H9 (cell line): ENCODE results near the gene SEMA3F. TPM values are rescaled to one million over a fixed set of nuclear protein-coding genes. Genes with fewer than 3 reads are reported as not detected.

Experiments used
- DNase-seq: peaks from one replicate; pipeline ENCODE4 v3.0.0-alpha.2; 2017
- H2AFZ ChIP-seq: one replicate; pipeline ENCODE4 v1.6.1; 2013; ENCODE audit warnings: mild to moderate bottlenecking, low read length, control low read depth, moderate library complexity
- H2AK5ac ChIP-seq: 2 replicates; pipeline ENCODE4 v1.6.1; 2013; ENCODE audit warnings: low read length, control low read depth, mixed read lengths; ENCODE audit not compliant: insufficient read length
- H2BK120ac ChIP-seq: one replicate; pipeline ENCODE4 v1.6.1; 2013; ENCODE audit warnings: low read depth, mild to moderate bottlenecking, low read length, control low read depth, inconsistent platforms; ENCODE audit not compliant: poor library complexity, severe bottlenecking
- H2BK12ac ChIP-seq: 2 replicates; pipeline ENCODE4 v1.6.1; 2013; ENCODE audit warnings: low read length, control low read depth, mixed read lengths, low read depth; ENCODE audit not compliant: insufficient read length
- H2BK15ac ChIP-seq: 2 replicates; pipeline ENCODE4 v1.6.1; 2013; ENCODE audit warnings: low read depth, low read length, control low read depth
- H2BK20ac ChIP-seq: one replicate; pipeline ENCODE4 v1.6.1; 2013; ENCODE audit warnings: low read depth, mild to moderate bottlenecking, low read length, control low read depth, inconsistent platforms; ENCODE audit not compliant: poor library complexity, severe bottlenecking
- H2BK5ac ChIP-seq: 2 replicates; pipeline ENCODE4 v1.6.1; 2013; ENCODE audit warnings: low read length, control low read depth, mixed read lengths; ENCODE audit not compliant: insufficient read length
- H3K14ac ChIP-seq: 2 replicates; pipeline ENCODE4 v1.6.1; 2013; ENCODE audit warnings: low read length, control low read depth; ENCODE audit not compliant: insufficient read depth
- H3K18ac ChIP-seq: 2 replicates; pipeline ENCODE4 v1.6.1; 2013; ENCODE audit warnings: low read depth, mild to moderate bottlenecking, mixed read lengths, low read length, control low read depth; ENCODE audit not compliant: insufficient read length
- H3K23ac ChIP-seq: 2 replicates; pipeline ENCODE4 v1.6.1; 2013; ENCODE audit warnings: low read length, control low read depth, mixed read lengths, low read depth; ENCODE audit not compliant: insufficient read length
- H3K23me2 ChIP-seq: 2 replicates; pipeline ENCODE4 v1.6.1; 2013; ENCODE audit warnings: low read depth, mild to moderate bottlenecking, mixed read lengths, low read length, control low read depth; ENCODE audit not compliant: insufficient read length, poor library complexity, severe bottlenecking
- H3K27ac ChIP-seq: 2 replicates; pipeline ENCODE4 v1.5.1; 2013; ENCODE audit warnings: low read length, control low read depth, mixed read lengths, low read depth; ENCODE audit not compliant: insufficient read length
- H3K27me3 ChIP-seq: 2 replicates; pipeline ENCODE4 v1.6.1; 2013; ENCODE audit warnings: low read length, control low read depth, inconsistent platforms; ENCODE audit not compliant: insufficient read depth
- H3K4ac ChIP-seq: 2 replicates; pipeline ENCODE4 v1.6.1; 2013; ENCODE audit warnings: low read depth, mild to moderate bottlenecking, control low read depth, inconsistent platforms, low read length, moderate library complexity
- H3K4me1 ChIP-seq: 2 replicates; pipeline ENCODE4 v1.6.1; 2013; ENCODE audit warnings: low read length, control low read depth, inconsistent platforms; ENCODE audit not compliant: insufficient read depth
- H3K4me2 ChIP-seq: 2 replicates; pipeline ENCODE4 v1.6.1; 2013; ENCODE audit warnings: low read length, control low read depth, mixed read lengths; ENCODE audit not compliant: insufficient read length, insufficient read depth
- H3K56ac ChIP-seq: 2 replicates; pipeline ENCODE4 v1.6.1; 2013; ENCODE audit warnings: low read depth, mild to moderate bottlenecking, mixed read lengths, low read length, control low read depth; ENCODE audit not compliant: insufficient read length
- H3K79me1 ChIP-seq: 2 replicates; pipeline ENCODE4 v1.6.1; 2013; ENCODE audit warnings: low read depth, mild to moderate bottlenecking, moderate library complexity, low read length, control low read depth, inconsistent platforms; ENCODE audit not compliant: insufficient read depth, poor library complexity, severe bottlenecking
- H3K79me2 ChIP-seq: 2 replicates; pipeline ENCODE4 v1.6.1; 2013; ENCODE audit warnings: low read length, control low read depth, inconsistent platforms; ENCODE audit not compliant: insufficient read depth
- H3K9ac ChIP-seq: 2 replicates; pipeline ENCODE4 v1.6.1; 2013; ENCODE audit warnings: low read length, control low read depth, mixed read lengths; ENCODE audit not compliant: insufficient read length; ENCODE audit errors: extremely low read depth
- H3K9me3 ChIP-seq: one replicate; pipeline ENCODE4 v1.6.1; 2013; ENCODE audit warnings: low read depth, low read length, inconsistent platforms; ENCODE audit not compliant: control insufficient read depth
- H3T11ph ChIP-seq: one replicate; pipeline ENCODE4 v1.6.1; 2013; ENCODE audit warnings: mild to moderate bottlenecking, low read length, control low read depth, inconsistent platforms
- H4K20me1 ChIP-seq: one replicate; pipeline ENCODE4 v1.6.1; 2013; ENCODE audit not compliant: control insufficient read depth, insufficient read length, insufficient read depth
- H4K5ac ChIP-seq: 2 replicates; pipeline ENCODE4 v1.6.1; 2013; ENCODE audit warnings: low read depth, mild to moderate bottlenecking, mixed read lengths, low read length, control low read depth; ENCODE audit not compliant: insufficient read length
- H4K8ac ChIP-seq: replicated peaks from 2 replicates; pipeline ENCODE4 v1.6.1; 2013; ENCODE audit warnings: low read length, control low read depth, mixed read lengths, low read depth; ENCODE audit not compliant: insufficient read length
- H4K91ac ChIP-seq: 2 replicates; pipeline ENCODE4 v1.6.1; 2013; ENCODE audit warnings: low read depth, mild to moderate bottlenecking, moderate library complexity, mixed read lengths, low read length, control low read depth; ENCODE audit not compliant: insufficient read length
- H3K27ac Mint-ChIP-seq, 3 experiments: 2 replicates in 2 of 3; 3 replicates in 1 of 3; pipeline ENCODE4 v1.8.0; 2020 to 2021; ENCODE audit warnings: mixed read lengths in 3 of 3, mild to moderate bottlenecking in 1 of 3, moderate library complexity in 1 of 3
- H3K27me3 Mint-ChIP-seq: 2 replicates; pipeline ENCODE4 v1.8.0; 2021; ENCODE audit warnings: low read depth, mild to moderate bottlenecking, moderate library complexity, mixed read lengths
- H3K36me3 Mint-ChIP-seq, 3 experiments: 2 replicates in 2 of 3; 3 replicates in 1 of 3; pipeline ENCODE4 v1.8.0; 2020 to 2021; ENCODE audit warnings: low read depth in 3 of 3, mixed read lengths in 3 of 3; ENCODE audit not compliant: insufficient read depth in 1 of 3
- H3K4me1 Mint-ChIP-seq, 2 experiments: 2 replicates each; pipeline ENCODE4 v1.8.0; 2020; ENCODE audit warnings: mixed read lengths in 2 of 2
- H3K4me3 Mint-ChIP-seq, 2 experiments: 2 replicates in 1 of 2; 3 replicates in 1 of 2; pipeline ENCODE4 v1.8.0; 2020 to 2021; ENCODE audit warnings: mild to moderate bottlenecking in 2 of 2, mixed read lengths in 2 of 2, moderate library complexity in 1 of 2
- H3K9me3 Mint-ChIP-seq, 2 experiments: 2 replicates in 1 of 2; 3 replicates in 1 of 2; pipeline ENCODE4 v1.8.0; 2020; ENCODE audit warnings: mild to moderate bottlenecking in 2 of 2, mixed read lengths in 2 of 2, moderate library complexity in 1 of 2
- CTCF ChIP-seq: fragments of 200-600 bp; sonication (generic); conservative IDR thresholded peaks from 3 replicates; pipeline ENCODE4 v1.8.0; 2021; ENCODE audit warnings: antibody characterized with exemption, mild to moderate bottlenecking
- WGBS: extraction: QIAGEN DNeasy Blood & Tissue Kit; methylation state at CpG from one replicate; pipeline ENCODE4 v1.1.7; 2013; ENCODE audit warnings: missing lambda C conversion rate, low lambda C conversion rate, mixed read lengths; ENCODE audit not compliant: insufficient read length; ENCODE audit errors: extremely low coverage; 5-methylcytosine and 5-hydroxymethylcytosine counted together
- total RNA-seq: library from RNA; stranded (reverse); gene quantifications from 2 replicates; pipeline ENCODE4 v1.2.1, GENCODE V29; 2021

Gene SEMA3F
- total RNA-seq, 1 experiment from 2014 or later: 14.3 TPM

GRCh38 chr3:50122071-50122470 lies 33.1 kb upstream of the SEMA3F start:
- Histone ChIP-seq H2BK20ac (no peak overlapping the region), H3K9ac (no peak overlapping the region), H3K9me3 (no peaks in the 10 kb centered on the region), H4K20me1 (no peaks in the 10 kb centered on the region), H3K14ac (no peak overlapping the region), H3K4ac (no peak overlapping the region), H4K8ac (no peak overlapping the region), H2BK5ac (no peak overlapping the region), H3K79me2 (no peaks in the 10 kb centered on the region), H3K4me2 (no peak overlapping the region), H2BK15ac (no peak overlapping the region), H2AFZ (no peak overlapping the region), H4K5ac (no peak overlapping the region), H3K18ac (no peak overlapping the region), H3K27me3 (no peaks in the 10 kb centered on the region), H4K91ac (no peak overlapping the region), H3K23ac (no peak overlapping the region), H3K4me1 (peaks cover 4% of the 10 kb centered on the region; the same call in 1 of the 2 replicates), H3T11ph (no peak overlapping the region), H3K27ac (no peak overlapping the region), H2BK12ac (no peak overlapping the region), H3K79me1 (no peaks in the 10 kb centered on the region), H3K56ac (no peak overlapping the region), H2BK120ac (no peak overlapping the region), H3K23me2 (no peaks in the 10 kb centered on the region), H2AK5ac (no peak overlapping the region)
- peaks cover 27 to 39% of the 10 kb centered on the region in 2 experiments for H3K4me1 Mint-ChIP-seq
- peaks cover 22 to 32% (median 28%) of the 10 kb centered on the region in 3 experiments for H3K36me3 Mint-ChIP-seq
- H3K4me3 Mint-ChIP-seq: no peak overlapping the region
- H3K27me3 Mint-ChIP-seq: peaks cover 4% of the 10 kb centered on the region; the same call in 1 of the 2 replicates
- no peak for TF ChIP-seq CTCF
- no peak for DNase-seq
- no CpG with 5 or more reads among the region's 2 CpGs for WGBS
- no peak overlapping the region for H3K27ac Mint-ChIP-seq
- no peaks in the 10 kb centered on the region for H3K9me3 Mint-ChIP-seq
